ENCODE measurements around the gene SLC25A6.
"Not testable (repeated sequence)": the region's sequence is repeated elsewhere in the genome, so short reads cannot be mapped to it uniquely, and the experiment has no call there.

The SLC25A6 gene

GRCh38 chrX:1391707-1392375 lies at the start of gene SLC25A6:
Gene SLC25A6 (minus strand): TSS chrX:1392113. CDS start chrX:1392009, 104 bp downstream.
- no peak for DNase-seq

GRCh38 chrX:1440506-1440905 lies 48.6 kb upstream of the SLC25A6 start:
- DNase-seq, result no peak

- DNase-seq, result no peak
Observed at GRCh38 chrX:1435241-1435895, 43.5 kb upstream of the SLC25A6 start.

GRCh38 chrX:1434871-1435240 lies 42.9 kb upstream of the SLC25A6 start:
- no peak for DNase-seq

- DNase-seq, result no peak
Observed at GRCh38 chrX:1433646-1434357, 41.9 kb upstream of the SLC25A6 start.

- no peak for DNase-seq
Observed at GRCh38 chrX:1430451-1430850, 38.5 kb upstream of the SLC25A6 start.

GRCh38 chrX:1427756-1428155 lies 35.8 kb upstream of the SLC25A6 start:
- DNase-seq, result no peak

- not testable (repeated sequence) for DNase-seq
Observed at GRCh38 chrX:1426321-1426720, 34.4 kb upstream of the SLC25A6 start.

GRCh38 chrX:1425381-1425780 lies 33.5 kb upstream of the SLC25A6 start:
- no peak for DNase-seq

- DNase-seq, result no peak
Observed at GRCh38 chrX:1424147-1424851, 32.4 kb upstream of the SLC25A6 start.

GRCh38 chrX:1423215-1423614 lies 31.3 kb upstream of the SLC25A6 start:
- DNase-seq, result no peak

- no peak for DNase-seq
Observed at GRCh38 chrX:1422135-1422465, 30.2 kb upstream of the SLC25A6 start.

- DNase-seq, result no peak
Observed at GRCh38 chrX:1421433-1422134, 29.7 kb upstream of the SLC25A6 start.

- DNase-seq, result no peak
Observed at GRCh38 chrX:1420371-1420770, 28.5 kb upstream of the SLC25A6 start.

- DNase-seq, result no peak
Observed at GRCh38 chrX:1419545-1420355, 27.8 kb upstream of the SLC25A6 start.

GRCh38 chrX:1418901-1419544 lies 27.1 kb upstream of the SLC25A6 start:
- no peak for DNase-seq

- DNase-seq, result no peak
Observed at GRCh38 chrX:1417921-1418771, 26.2 kb upstream of the SLC25A6 start.

- DNase-seq, result no peak
Observed at GRCh38 chrX:1416965-1417760, 25.2 kb upstream of the SLC25A6 start.

- DNase-seq, result no peak
Observed at GRCh38 chrX:1416327-1416784, 24.4 kb upstream of the SLC25A6 start.
